ENCODE results near the gene ASB16.

The ASB16 gene

DNA sequence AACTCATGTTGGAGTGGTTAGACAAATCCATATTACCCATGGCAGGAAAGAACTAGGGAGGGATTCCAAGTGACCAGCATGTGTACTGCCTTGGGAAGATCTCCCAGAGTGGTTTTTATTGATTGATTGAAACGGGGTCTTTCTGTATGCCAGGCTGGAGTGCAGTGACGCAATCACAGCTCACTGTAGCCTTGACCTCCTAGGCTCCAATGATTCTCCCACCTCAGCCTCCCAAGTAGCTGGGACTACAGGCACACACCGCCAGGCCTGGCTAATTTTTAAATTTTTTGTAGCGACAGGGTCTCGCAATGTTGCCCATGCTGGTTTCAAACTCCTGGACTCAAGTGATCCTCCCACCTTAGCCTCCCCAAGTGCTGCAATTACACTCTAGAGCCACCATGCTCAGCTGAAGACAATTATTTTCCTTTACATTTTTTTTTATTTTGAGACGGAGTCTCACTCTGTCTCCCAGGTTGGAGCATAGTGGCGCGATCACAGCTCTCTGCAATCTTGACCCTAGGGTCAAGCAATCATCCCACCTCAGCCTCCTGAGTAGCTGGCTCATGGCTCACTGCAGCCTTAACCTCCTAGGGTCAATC is 13.8 kb downstream of the ASB16 start:
- TF ChIP-seq, protein P1, sequence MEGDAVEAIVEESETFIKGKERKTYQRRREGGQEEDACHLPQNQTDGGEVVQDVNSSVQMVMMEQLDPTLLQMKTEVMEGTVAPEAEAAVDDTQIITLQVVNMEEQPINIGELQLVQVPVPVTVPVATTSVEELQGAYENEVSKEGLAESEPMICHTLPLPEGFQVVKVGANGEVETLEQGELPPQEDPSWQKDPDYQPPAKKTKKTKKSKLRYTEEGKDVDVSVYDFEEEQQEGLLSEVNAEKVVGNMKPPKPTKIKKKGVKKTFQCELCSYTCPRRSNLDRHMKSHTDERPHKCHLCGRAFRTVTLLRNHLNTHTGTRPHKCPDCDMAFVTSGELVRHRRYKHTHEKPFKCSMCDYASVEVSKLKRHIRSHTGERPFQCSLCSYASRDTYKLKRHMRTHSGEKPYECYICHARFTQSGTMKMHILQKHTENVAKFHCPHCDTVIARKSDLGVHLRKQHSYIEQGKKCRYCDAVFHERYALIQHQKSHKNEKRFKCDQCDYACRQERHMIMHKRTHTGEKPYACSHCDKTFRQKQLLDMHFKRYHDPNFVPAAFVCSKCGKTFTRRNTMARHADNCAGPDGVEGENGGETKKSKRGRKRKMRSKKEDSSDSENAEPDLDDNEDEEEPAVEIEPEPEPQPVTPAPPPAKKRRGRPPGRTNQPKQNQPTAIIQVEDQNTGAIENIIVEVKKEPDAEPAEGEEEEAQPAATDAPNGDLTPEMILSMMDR (IDR thresholded peaks at IDR 0.05; ENCODE audit: low read depth, low read length, missing control alignments): no peak
- H3K4me3 ChIP-seq (ENCODE audit: low read depth, low read length): no peak overlapping the region
- DNase-seq (ENCODE audit: low read depth): no peak

DNA sequence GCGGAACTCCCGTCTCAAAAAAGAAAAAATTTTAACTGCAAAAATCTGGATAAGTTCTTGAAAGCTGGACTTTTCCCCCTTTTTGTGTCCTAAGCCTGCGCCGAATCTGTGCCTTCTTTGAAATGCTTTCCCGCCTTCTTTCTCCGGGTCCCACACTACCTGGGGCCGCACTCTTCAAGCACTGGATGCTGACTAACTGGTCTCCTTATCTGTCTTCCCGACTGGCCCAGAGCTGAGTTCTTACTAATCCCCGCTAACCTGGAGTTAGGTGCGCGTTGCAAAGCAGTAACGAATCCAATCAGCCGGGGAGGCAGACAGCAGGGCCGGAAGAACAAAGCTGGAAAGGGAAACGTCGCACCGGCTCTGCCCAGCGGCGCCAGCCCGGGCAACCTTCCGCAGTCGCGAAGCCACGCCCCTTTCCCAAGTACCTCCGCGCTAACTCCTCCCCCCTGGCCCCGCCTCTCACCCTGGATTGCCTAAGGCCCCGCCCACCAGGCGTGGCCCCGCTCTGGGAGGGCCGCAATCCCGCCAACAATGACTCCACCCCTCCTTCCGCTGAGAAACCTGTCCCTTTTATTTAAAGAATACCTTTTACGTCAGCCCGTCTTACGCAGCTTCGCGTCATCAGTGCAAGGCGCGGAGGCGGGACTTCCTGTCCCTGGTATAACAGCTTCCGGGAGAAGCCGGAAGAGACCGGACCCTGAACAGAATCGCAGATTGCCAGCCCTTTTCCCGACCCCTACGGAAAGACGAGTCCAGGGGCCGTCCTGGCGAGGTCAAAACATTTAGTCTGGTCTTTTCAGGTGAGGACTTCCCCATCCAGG is 16.0 kb downstream of the ASB16 start, which contains the start of gene TMUB2:
Gene TMUB2, plus strand, starts transcription at position 666 of the 824 bp plus-strand sequence. CDS start 737 bp downstream, outside the sequence.
- H3K4me3 ChIP-seq (ENCODE audit: low read depth, low read length): peak within 1 kb of the TSS; percentile 95
- peak; percentile 98 for DNase-seq (ENCODE audit: low read depth)
- TF ChIP-seq, protein P1 (IDR thresholded peaks at IDR 0.05; ENCODE audit: low read depth, low read length, missing control alignments): no peak

DNA sequence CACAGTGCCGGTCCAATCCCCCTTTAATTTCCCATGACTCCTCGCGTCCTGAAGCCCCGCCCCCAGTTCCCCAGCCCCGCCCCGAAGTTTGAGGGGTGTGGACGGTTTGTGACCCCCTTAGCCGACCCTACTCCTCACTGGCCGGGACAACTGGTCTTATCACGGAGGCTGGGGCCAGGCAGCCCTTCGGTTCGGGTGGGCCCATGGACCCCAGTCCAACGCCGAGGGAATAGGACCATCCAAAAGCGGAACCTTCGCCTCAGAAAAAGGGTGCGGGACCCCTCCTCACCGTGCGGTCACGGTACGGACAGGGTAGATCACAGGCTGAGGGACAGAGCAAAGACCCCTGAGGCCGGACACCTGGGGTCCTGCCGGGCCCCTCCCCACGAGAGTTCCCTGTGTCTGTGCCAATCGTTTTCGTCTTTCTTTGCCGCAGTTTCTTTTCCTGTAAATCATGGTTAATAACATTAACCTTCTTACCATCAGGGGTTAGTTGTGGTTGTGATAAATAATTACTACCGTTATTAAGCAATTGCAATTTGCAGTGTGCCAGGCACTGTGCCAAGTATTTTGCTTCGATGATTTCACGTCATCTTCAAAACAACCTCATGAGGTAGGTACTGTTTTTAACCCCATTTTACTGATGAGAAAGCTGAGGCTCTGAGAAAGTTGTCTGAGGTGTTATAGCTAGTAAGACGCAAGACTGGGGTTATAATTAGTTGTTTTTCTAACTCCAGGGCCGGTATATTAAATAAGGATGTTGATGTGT is 16.8 kb downstream of the ASB16 start:
- DNase-seq (ENCODE audit: low read depth): no peak
- TF ChIP-seq, protein P1 (IDR thresholded peaks at IDR 0.05; ENCODE audit: low read depth, low read length, missing control alignments): no peak
- peak overlapping the region; percentile 95 for H3K4me3 ChIP-seq (ENCODE audit: low read depth, low read length)

DNA sequence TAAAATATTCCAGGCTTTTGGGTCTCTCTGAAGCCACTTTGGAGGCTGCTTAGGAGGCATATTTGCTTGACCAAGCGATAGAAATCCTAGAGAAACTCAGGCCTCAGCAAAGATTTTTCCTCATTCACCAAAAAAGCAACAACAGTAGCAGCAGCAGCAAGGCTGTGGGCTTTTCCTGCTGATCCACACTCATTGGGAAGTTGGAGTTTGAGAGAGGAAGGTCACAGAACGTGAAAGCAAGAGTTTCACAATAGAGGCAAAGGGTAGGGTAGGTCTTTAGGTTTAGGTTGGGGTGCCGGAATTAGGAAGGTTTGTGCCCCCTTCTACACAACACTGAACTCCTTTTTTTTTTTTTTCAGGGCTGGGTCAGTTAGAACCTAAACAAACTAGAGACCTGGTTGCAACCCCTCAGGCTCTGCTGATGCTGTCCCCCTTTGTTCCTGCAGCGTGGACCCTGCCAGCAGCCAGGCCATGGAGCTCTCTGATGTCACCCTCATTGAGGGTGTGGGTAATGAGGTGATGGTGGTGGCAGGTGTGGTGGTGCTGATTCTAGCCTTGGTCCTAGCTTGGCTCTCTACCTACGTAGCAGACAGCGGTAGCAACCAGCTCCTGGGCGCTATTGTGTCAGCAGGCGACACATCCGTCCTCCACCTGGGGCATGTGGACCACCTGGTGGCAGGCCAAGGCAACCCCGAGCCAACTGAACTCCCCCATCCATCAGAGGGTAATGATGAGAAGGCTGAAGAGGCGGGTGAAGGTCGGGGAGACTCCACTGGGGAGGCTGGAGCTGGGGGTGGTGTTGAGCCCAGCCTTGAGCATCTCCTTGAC is 18.3 kb downstream of the ASB16 start:
- TF ChIP-seq, protein P1 (IDR thresholded peaks at IDR 0.05; ENCODE audit: low read depth, low read length, missing control alignments): no peak
- no peak for DNase-seq (ENCODE audit: low read depth)
- H3K4me3 ChIP-seq (ENCODE audit: low read depth, low read length): no peak overlapping the region

DNA sequence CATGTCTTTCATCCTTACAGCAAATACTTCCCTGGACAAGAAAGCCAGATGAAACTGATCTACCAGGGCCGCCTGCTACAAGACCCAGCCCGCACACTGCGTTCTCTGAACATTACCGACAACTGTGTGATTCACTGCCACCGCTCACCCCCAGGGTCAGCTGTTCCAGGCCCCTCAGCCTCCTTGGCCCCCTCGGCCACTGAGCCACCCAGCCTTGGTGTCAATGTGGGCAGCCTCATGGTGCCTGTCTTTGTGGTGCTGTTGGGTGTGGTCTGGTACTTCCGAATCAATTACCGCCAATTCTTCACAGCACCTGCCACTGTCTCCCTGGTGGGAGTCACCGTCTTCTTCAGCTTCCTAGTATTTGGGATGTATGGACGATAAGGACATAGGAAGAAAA is 20.0 kb downstream of the ASB16 start:
- no peak for DNase-seq (ENCODE audit: low read depth)
- H3K4me3 ChIP-seq (ENCODE audit: low read depth, low read length): no peak overlapping the region
- TF ChIP-seq, protein P1 (IDR thresholded peaks at IDR 0.05; ENCODE audit: low read depth, low read length, missing control alignments): no peak

DNA sequence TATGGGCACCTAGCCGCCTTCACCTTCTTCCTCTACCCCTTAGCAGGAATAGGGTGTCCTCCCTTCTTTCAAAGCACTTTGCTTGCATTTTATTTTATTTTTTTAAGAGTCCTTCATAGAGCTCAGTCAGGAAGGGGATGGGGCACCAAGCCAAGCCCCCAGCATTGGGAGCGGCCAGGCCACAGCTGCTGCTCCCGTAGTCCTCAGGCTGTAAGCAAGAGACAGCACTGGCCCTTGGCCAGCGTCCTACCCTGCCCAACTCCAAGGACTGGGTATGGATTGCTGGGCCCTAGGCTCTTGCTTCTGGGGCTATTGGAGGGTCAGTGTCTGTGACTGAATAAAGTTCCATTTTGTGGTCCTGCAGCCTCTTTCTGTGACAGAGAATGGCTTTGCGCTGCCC is 20.9 kb downstream of the ASB16 start:
- H3K4me3 ChIP-seq (ENCODE audit: low read depth, low read length): no peak overlapping the region
- TF ChIP-seq, protein P1 (IDR thresholded peaks at IDR 0.05; ENCODE audit: low read depth, low read length, missing control alignments): no peak
- no peak for DNase-seq (ENCODE audit: low read depth)

All from GM12864 (cell line).